Caco-2 (cell line): Measurements from ENCODE around the gene CEP85L. TPM values are rescaled to one million over a fixed set of nuclear protein-coding genes. Genes with fewer than 3 reads are reported as not detected.

Source experiments
- BruUV-seq: library from RNA; stranded (reverse); fragments of 400-500 nt; replicated peaks from 2 replicates; lab custom pipeline; 2021; lab: Mats Ljungman, UMichigan
- CTCF ChIA-PET: fragments of 300-600 bp; sonication (Branson Sonifier 250); formaldehyde crosslinking; loops from one replicate; lab custom pipeline; 2022; ENCODE audit warnings: antibody characterized with exemption; lab: Charles Lee
- POLR2A ChIA-PET: fragments of 300-600 bp; sonication (Branson Sonifier 250); formaldehyde crosslinking; loops from one replicate; lab custom pipeline; 2022; ENCODE audit warnings: antibody characterized with exemption; lab: Charles Lee
- DNase-seq, 2 experiments: peaks; one replicate each; pipeline versions ENCODE4 v3.0.0 to v3.0.0-alpha.2; 2020 to 2022
- H3K27me3 ChIP-seq: replicated peaks from 2 replicates; pipeline ENCODE4 v1.6.0; 2011; ENCODE audit warnings: low read length; ENCODE audit not compliant: control insufficient read depth, insufficient read depth
- H3K36me3 ChIP-seq: 2 replicates; pipeline ENCODE4 v1.5.1; 2011; ENCODE audit warnings: low read length; ENCODE audit not compliant: control insufficient read depth, insufficient read depth
- H3K4me1 ChIP-seq: fragments of 250-450 bp; sonication (Bioruptor Pico); 2 replicates; pipeline ENCODE4 v1.5.1; 2020; ENCODE audit warnings: mild to moderate bottlenecking
- H3K4me3 ChIP-seq: 2 replicates; pipeline ENCODE4 v1.5.1; 2011; ENCODE audit warnings: low read depth, mild to moderate bottlenecking, control low read depth, low read length
- H3K9me3 ChIP-seq: fragments of 250-450 bp; sonication (Bioruptor Pico); 2 replicates; pipeline ENCODE4 v1.5.1; 2020; ENCODE audit warnings: mild to moderate bottlenecking, moderate library complexity
- H3K27ac Mint-ChIP-seq: one replicate; pipeline ENCODE4 v1.8.0; 2022; ENCODE audit warnings: mixed read lengths; ENCODE audit not compliant: unreplicated experiment
- H3K27me3 Mint-ChIP-seq: one replicate; pipeline ENCODE4 v1.8.0; 2022; ENCODE audit warnings: mixed read lengths; ENCODE audit not compliant: insufficient read depth, unreplicated experiment
- H3K36me3 Mint-ChIP-seq: one replicate; pipeline ENCODE4 v1.8.0; 2022; ENCODE audit warnings: mild to moderate bottlenecking, mixed read lengths; ENCODE audit not compliant: insufficient read depth, unreplicated experiment
- H3K4me1 Mint-ChIP-seq: one replicate; pipeline ENCODE4 v1.8.0; 2022; ENCODE audit warnings: low read depth, mixed read lengths; ENCODE audit not compliant: unreplicated experiment
- H3K4me3 Mint-ChIP-seq: one replicate; pipeline ENCODE4 v1.8.0; 2022; ENCODE audit warnings: mild to moderate bottlenecking, moderate library complexity, mixed read lengths; ENCODE audit not compliant: unreplicated experiment
- H3K9me3 Mint-ChIP-seq: one replicate; pipeline ENCODE4 v1.8.0; 2022; ENCODE audit warnings: mixed read lengths; ENCODE audit not compliant: unreplicated experiment
- intact Hi-C: fragments of 100-400 bp; cut with micrococcal nuclease; formaldehyde crosslinking; loops from one replicate; pipeline ENCODE4 v1.10.0; 2022; ENCODE audit not compliant: unreplicated experiment
- total RNA-seq: library from RNA; stranded (reverse); gene quantifications from 2 replicates; pipeline ENCODE4 v1.2.3, GENCODE V29; 2022
- TF ChIP-seq, protein P1 (sequence below), 2 experiments: fragments of 200-600 bp in 1 of 2; IDR thresholded peaks; 1 replicate in 1 of 2; 2 replicates in 1 of 2; pipeline versions ENCODE4 v1.5.1 to v1.8.0; 2011 to 2022; ENCODE audit warnings: antibody characterized with exemption in 1 of 2, control low read depth in 1 of 2, inconsistent platforms in 1 of 2, low read depth in 1 of 2, low read length in 1 of 2, mild to moderate bottlenecking in 1 of 2, moderate library complexity in 1 of 2; ENCODE audit not compliant: insufficient read depth in 1 of 2, severe bottlenecking in 1 of 2, unreplicated experiment in 1 of 2

Gene CEP85L
- total RNA-seq, 1 experiment from 2014 or later = 0.29 TPM

DNA sequence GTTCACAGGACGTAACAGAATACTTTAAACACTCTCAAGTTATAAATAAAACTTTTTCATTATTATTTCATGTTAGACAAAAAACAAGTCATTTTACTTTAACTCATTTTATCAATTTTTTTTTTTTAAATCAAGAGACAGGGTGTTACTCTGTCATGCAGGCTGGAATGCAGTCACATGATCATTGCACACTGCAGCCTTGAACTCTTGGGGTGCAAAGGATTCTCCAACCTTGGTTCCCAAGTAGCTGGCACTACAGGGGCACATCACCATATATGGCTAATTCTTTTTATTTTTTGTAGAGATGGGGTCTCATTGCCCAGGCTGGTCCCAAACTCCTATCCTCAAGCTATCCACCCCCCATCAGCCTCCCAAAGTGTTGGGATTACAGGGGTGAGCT is 89.1 kb downstream of the CEP85L start:
- CTCF ChIA-PET = no interaction called here
- no peaks in the 10 kb centered on the region for H3K4me1 ChIP-seq
- no peaks in the 10 kb centered on the region for H3K9me3 ChIP-seq
- H3K4me1 Mint-ChIP-seq = no peaks in the 10 kb centered on the region
- no peaks in the 10 kb centered on the region for H3K9me3 Mint-ChIP-seq
- no peak for DNase-seq
- BruUV-seq = no TSS peak
- no peaks in the 10 kb centered on the region for H3K27me3 ChIP-seq
- POLR2A ChIA-PET = no interaction called here
- H3K36me3 ChIP-seq = no peaks in the 10 kb centered on the region
- intact Hi-C loops = no loop called here
- H3K4me3 ChIP-seq = no peak overlapping the region
- H3K36me3 Mint-ChIP-seq = no peaks in the 10 kb centered on the region
- TF ChIP-seq, protein P1, sequence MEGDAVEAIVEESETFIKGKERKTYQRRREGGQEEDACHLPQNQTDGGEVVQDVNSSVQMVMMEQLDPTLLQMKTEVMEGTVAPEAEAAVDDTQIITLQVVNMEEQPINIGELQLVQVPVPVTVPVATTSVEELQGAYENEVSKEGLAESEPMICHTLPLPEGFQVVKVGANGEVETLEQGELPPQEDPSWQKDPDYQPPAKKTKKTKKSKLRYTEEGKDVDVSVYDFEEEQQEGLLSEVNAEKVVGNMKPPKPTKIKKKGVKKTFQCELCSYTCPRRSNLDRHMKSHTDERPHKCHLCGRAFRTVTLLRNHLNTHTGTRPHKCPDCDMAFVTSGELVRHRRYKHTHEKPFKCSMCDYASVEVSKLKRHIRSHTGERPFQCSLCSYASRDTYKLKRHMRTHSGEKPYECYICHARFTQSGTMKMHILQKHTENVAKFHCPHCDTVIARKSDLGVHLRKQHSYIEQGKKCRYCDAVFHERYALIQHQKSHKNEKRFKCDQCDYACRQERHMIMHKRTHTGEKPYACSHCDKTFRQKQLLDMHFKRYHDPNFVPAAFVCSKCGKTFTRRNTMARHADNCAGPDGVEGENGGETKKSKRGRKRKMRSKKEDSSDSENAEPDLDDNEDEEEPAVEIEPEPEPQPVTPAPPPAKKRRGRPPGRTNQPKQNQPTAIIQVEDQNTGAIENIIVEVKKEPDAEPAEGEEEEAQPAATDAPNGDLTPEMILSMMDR (IDR thresholded peaks at IDR 0.05; ENCODE audit: insufficient read depth in 1 of 2, low read depth in 1 of 2, low read length in 1 of 2, severe bottlenecking in 1 of 2, unreplicated experiment in 1 of 2) = no peak
- no peaks in the 10 kb centered on the region for H3K27me3 Mint-ChIP-seq
- no peak overlapping the region for H3K27ac Mint-ChIP-seq
- H3K4me3 Mint-ChIP-seq = no peak overlapping the region

DNA sequence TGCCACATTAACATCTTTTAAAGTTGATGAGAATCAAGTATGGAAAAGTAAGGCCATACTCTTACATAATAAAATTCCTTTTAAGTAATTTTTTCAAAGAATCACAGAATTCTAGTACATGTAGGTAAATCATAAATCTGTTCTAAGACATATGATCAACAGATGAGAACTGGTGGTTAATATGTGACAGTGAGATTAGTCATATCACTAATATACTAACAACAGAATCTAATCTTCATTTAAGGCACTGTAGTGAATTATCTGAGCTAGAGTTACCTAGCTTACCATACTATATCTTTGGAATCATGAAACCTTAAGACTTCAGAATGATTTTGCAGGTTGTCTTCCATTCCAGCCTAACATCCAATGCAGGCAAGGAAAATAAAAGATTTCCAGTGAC is 91.7 kb downstream of the CEP85L start:
- Mint-ChIP-seq H3K9me3 (no peaks in the 10 kb centered on the region), H3K4me1 (no peaks in the 10 kb centered on the region), H3K27me3 (peaks cover 3% of the 10 kb centered on the region), H3K4me3 (no peak overlapping the region), H3K27ac (no peak overlapping the region), H3K36me3 (no peaks in the 10 kb centered on the region)
- Histone ChIP-seq H3K4me1 (no peaks in the 10 kb centered on the region), H3K36me3 (no peaks in the 10 kb centered on the region), H3K9me3 (no peaks in the 10 kb centered on the region), H3K4me3 (no peak overlapping the region), H3K27me3 (no peaks in the 10 kb centered on the region)
- CTCF ChIA-PET = no interaction called here
- no TSS peak for BruUV-seq
- intact Hi-C loops = no loop called here
- no peak for DNase-seq
- TF ChIP-seq, protein P1 (IDR thresholded peaks at IDR 0.05; ENCODE audit: insufficient read depth in 1 of 2, low read depth in 1 of 2, low read length in 1 of 2, severe bottlenecking in 1 of 2, unreplicated experiment in 1 of 2) = no peak
- POLR2A ChIA-PET = no interaction called here

DNA sequence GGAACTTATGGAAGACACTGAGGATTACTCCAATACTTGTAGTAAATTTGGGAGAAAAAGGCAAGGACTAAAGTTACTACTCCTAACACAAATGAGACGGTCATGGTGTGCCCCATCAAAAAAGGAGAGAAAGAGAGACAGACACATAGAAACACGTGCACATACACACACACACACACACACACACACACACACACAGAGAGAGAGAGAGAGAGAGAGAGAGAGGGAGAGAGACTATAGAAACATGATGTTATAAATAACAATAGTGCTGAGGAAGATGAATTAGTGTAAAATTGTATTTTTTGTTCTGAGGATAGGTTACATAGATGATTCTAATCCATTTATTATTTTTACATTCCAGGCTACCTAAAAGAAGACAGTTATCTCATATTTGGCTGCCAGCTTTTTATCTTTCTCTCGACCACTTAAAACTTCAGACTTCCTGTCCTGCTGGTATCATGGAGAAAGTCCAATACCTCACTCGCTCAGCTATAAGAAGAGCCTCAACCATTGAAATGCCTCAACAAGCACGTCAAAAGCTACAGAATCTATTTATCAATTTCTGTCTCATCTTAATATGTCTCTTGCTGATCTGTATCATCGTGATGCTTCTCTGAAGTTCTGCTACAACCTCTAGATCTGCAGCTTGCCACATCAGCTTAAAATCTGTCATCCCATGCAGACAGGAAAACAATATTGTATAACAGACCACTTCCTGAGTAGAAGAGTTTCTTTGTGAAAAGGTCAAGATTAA is 92.8 kb downstream of the CEP85L start:
- H3K4me3 Mint-ChIP-seq = no peak overlapping the region
- CTCF ChIA-PET = interaction anchor here (0.6 kb wide), 1 partner anchor 128 kb away, joined by 3 read pairs; no protein-coding TSS in a partner anchor
- no peaks in the 10 kb centered on the region for H3K9me3 Mint-ChIP-seq
- Histone ChIP-seq H3K4me1 (no peaks in the 10 kb centered on the region), H3K9me3 (no peaks in the 10 kb centered on the region), H3K27me3 (no peaks in the 10 kb centered on the region), H3K36me3 (no peaks in the 10 kb centered on the region), H3K4me3 (no peak overlapping the region)
- no TSS peak for BruUV-seq
- no peak overlapping the region for H3K27ac Mint-ChIP-seq
- DNase-seq = no peak
- H3K27me3 Mint-ChIP-seq = peaks cover 3% of the 10 kb centered on the region
- TF ChIP-seq, protein P1 (IDR thresholded peaks at IDR 0.05; ENCODE audit: insufficient read depth in 1 of 2, low read depth in 1 of 2, low read length in 1 of 2, severe bottlenecking in 1 of 2, unreplicated experiment in 1 of 2) = no peak
- POLR2A ChIA-PET = no interaction called here
- intact Hi-C loops = no loop called here
- H3K4me1 Mint-ChIP-seq = no peaks in the 10 kb centered on the region
- no peaks in the 10 kb centered on the region for H3K36me3 Mint-ChIP-seq
